ENCODE measurements around the gene LYST. TPM values are rescaled to one million over a fixed set of nuclear protein-coding genes. Genes with fewer than 3 reads are reported as not detected.

Gene LYST
- total RNA-seq, 4 donors from 2014 or later, result 22.9 to 44.4 (median 31.9) TPM

DNA sequence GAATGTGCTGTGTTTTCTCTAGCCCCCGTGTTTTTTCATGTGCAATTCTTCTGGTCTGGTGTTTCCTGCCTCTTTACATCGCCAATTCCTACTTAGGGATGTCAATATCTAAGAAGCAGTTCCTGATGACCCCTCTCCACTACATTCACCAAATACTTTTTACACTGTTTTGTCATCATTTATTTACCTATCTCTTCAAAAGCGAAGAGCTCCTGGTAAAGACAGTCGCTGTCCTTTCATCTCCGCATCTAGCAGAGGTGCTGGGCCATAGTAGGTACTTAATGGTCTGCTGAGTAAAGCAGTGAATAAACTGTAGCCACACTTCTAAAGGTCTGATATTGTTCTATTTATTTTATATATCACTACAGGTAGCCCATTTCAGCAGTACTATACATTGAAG lies 43.0 kb downstream of the LYST start:
- Histone ChIP-seq H3K4me3 (no peak overlapping the region), H3K27ac (replicated peaks in 1 of 4) (no peak overlapping the region), H3K36me3 (peaks cover 0 to 27% (median 5%) of the 10 kb centered on the region in 4 donors), H3K9me3 (no peaks in the 10 kb centered on the region), H3K4me1 (peaks cover 0 to 9% (median 0%) of the 10 kb centered on the region in 4 donors), H3K27me3 (no peaks in the 10 kb centered on the region)
- 95% methylated on average over 5 of the region's 5 CpGs for WGBS
- intact Hi-C loops (cut with DNase I), result no loop called here
- TF ChIP-seq, protein P1, sequence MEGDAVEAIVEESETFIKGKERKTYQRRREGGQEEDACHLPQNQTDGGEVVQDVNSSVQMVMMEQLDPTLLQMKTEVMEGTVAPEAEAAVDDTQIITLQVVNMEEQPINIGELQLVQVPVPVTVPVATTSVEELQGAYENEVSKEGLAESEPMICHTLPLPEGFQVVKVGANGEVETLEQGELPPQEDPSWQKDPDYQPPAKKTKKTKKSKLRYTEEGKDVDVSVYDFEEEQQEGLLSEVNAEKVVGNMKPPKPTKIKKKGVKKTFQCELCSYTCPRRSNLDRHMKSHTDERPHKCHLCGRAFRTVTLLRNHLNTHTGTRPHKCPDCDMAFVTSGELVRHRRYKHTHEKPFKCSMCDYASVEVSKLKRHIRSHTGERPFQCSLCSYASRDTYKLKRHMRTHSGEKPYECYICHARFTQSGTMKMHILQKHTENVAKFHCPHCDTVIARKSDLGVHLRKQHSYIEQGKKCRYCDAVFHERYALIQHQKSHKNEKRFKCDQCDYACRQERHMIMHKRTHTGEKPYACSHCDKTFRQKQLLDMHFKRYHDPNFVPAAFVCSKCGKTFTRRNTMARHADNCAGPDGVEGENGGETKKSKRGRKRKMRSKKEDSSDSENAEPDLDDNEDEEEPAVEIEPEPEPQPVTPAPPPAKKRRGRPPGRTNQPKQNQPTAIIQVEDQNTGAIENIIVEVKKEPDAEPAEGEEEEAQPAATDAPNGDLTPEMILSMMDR (IDR thresholded peaks at IDR 0.05), result no peak
- no peak for TF ChIP-seq EP300 (IDR thresholded peaks at IDR 0.05)
- no peak for TF ChIP-seq POLR2AphosphoS5 (IDR thresholded peaks at IDR 0.05)
- no peak for TF ChIP-seq POLR2A (IDR thresholded peaks at IDR 0.05; ENCODE audit: low read depth)
- no peak for DNase-seq (ENCODE audit: extremely low spot score)

GRCh38 chr1:235822685-235823084 lies 44.0 kb downstream of the LYST start:
- H3K4me3 ChIP-seq, result no peak overlapping the region
- no peaks in the 10 kb centered on the region for H3K27me3 ChIP-seq
- intact Hi-C loops (cut with DNase I), result no loop called here
- H3K27ac ChIP-seq (replicated peaks in 1 of 4), result no peak overlapping the region
- H3K36me3 ChIP-seq, result peaks cover 0 to 17% (median 5%) of the 10 kb centered on the region in 4 donors
- H3K4me1 ChIP-seq, result peaks cover 0 to 13% (median 0%) of the 10 kb centered on the region in 4 donors
- no peaks in the 10 kb centered on the region for H3K9me3 ChIP-seq
- no peak for TF ChIP-seq POLR2A (IDR thresholded peaks at IDR 0.05; ENCODE audit: low read depth)
- TF ChIP-seq, protein P1 (IDR thresholded peaks at IDR 0.05), result no peak
- TF ChIP-seq EP300 (IDR thresholded peaks at IDR 0.05), result no peak
- TF ChIP-seq POLR2AphosphoS5 (IDR thresholded peaks at IDR 0.05), result no peak
- no peak for DNase-seq (ENCODE audit: extremely low spot score)

- Histone ChIP-seq H3K27me3 (no peaks in the 10 kb centered on the region), H3K9me3 (no peaks in the 10 kb centered on the region), H3K4me3 (no peak overlapping the region), H3K36me3 (peaks cover 0 to 8% (median 2%) of the 10 kb centered on the region in 4 donors), H3K27ac (replicated peaks in 1 of 4) (no peak overlapping the region), H3K4me1 (peaks cover 0 to 13% (median 0%) of the 10 kb centered on the region in 4 donors)
- 88% methylated on average over 3 of the region's 3 CpGs for WGBS
- DNase-seq (ENCODE audit: extremely low spot score), result no peak
- intact Hi-C loops (cut with DNase I), result no loop called here
- TF ChIP-seq POLR2AphosphoS5 (IDR thresholded peaks at IDR 0.05) (no peak), POLR2A (IDR thresholded peaks at IDR 0.05; ENCODE audit: low read depth) (no peak), EP300 (IDR thresholded peaks at IDR 0.05) (no peak)
- TF ChIP-seq, protein P1 (IDR thresholded peaks at IDR 0.05), result no peak
Observed at GRCh38 chr1:235821361-235821981, 45.2 kb downstream of the LYST start.

GRCh38 chr1:235820061-235820460 lies 46.6 kb downstream of the LYST start:
- Histone ChIP-seq H3K4me1 (peaks cover 0 to 13% (median 0%) of the 10 kb centered on the region in 4 donors), H3K4me3 (no peak overlapping the region), H3K27ac (replicated peaks in 1 of 4) (no peak overlapping the region), H3K27me3 (no peaks in the 10 kb centered on the region), H3K36me3 (peaks cover 0 to 4% (median 0%) of the 10 kb centered on the region in 4 donors), H3K9me3 (no peaks in the 10 kb centered on the region)
- WGBS, result 96% methylated on average over 1 of the region's 1 CpG
- TF ChIP-seq, protein P1 (IDR thresholded peaks at IDR 0.05), result no peak
- TF ChIP-seq EP300 (IDR thresholded peaks at IDR 0.05), result no peak
- TF ChIP-seq POLR2AphosphoS5 (IDR thresholded peaks at IDR 0.05), result no peak
- TF ChIP-seq POLR2A (IDR thresholded peaks at IDR 0.05; ENCODE audit: low read depth), result no peak
- no peak for DNase-seq (ENCODE audit: extremely low spot score)
- intact Hi-C loops (cut with DNase I), result no loop called here
